PC-3 (cell line): Measurements from ENCODE around the gene LYRM1. TPM values are rescaled to one million over a fixed set of nuclear protein-coding genes. Genes with fewer than 3 reads are reported as not detected.

ENCODE experiments used
- ATAC-seq: fragments of 200-7000 bp; cut with Tn5 transposase; 2 replicates; pipeline ENCODE4 v1.9.1; 2020; ENCODE audit warnings: mild to moderate bottlenecking, moderate library complexity
- BruUV-seq: library from RNA; stranded (reverse); fragments of 400-500 nt; replicated peaks from 2 replicates; lab custom pipeline; 2021; lab: Mats Ljungman, UMichigan
- CTCF ChIA-PET: fragments of 300-600 bp; sonication (Branson Sonifier 250); formaldehyde crosslinking; loops from one replicate; lab custom pipeline; 2022; ENCODE audit warnings: antibody characterized with exemption; lab: Charles Lee
- POLR2A ChIA-PET: fragments of 300-600 bp; sonication (Branson Sonifier 250); formaldehyde crosslinking; loops from one replicate; lab custom pipeline; 2022; ENCODE audit warnings: antibody characterized with exemption; ENCODE audit not compliant: unreplicated experiment; lab: Charles Lee
- DNase-seq: peaks from one replicate; pipeline ENCODE4 v3.0.0-alpha.2; 2015
- H2AFZ ChIP-seq: fragments of 300-600 bp; sonication (generic); 2 replicates; pipeline ENCODE4 v1.6.0; 2016; ENCODE audit warnings: antibody characterized with exemption, low read length
- H3F3A ChIP-seq: fragments of 300-600 bp; sonication (generic); one replicate; pipeline ENCODE4 v1.6.0; 2017; ENCODE audit warnings: antibody characterized with exemption, low read length, control low read depth, mild to moderate bottlenecking; ENCODE audit not compliant: unreplicated experiment
- H3K27ac ChIP-seq: fragments of 300-600 bp; sonication (generic); 2 replicates; pipeline ENCODE4 v1.5.1; 2016; ENCODE audit warnings: mild to moderate bottlenecking, low read length
- H3K27me3 ChIP-seq: fragments of 300-600 bp; sonication (generic); 2 replicates; pipeline ENCODE4 v1.6.1; 2016; ENCODE audit warnings: low read length, mixed read lengths
- H3K36me3 ChIP-seq: fragments of 300-600 bp; sonication (generic); 2 replicates; pipeline ENCODE4 v1.6.1; 2016; ENCODE audit warnings: low read depth, mixed run types, low read length, mixed read lengths
- H3K4me1 ChIP-seq: fragments of 300-600 bp; sonication (generic); 2 replicates; pipeline ENCODE4 v1.5.1; 2016; ENCODE audit warnings: low read length; ENCODE audit not compliant: insufficient read depth
- H3K4me2 ChIP-seq: fragments of 300-600 bp; sonication (generic); 2 replicates; pipeline ENCODE4 v1.6.0; 2016; ENCODE audit warnings: low read length
- H3K4me3 ChIP-seq: fragments of 300-600 bp; sonication (generic); 2 replicates; pipeline ENCODE4 v1.5.1; 2016; ENCODE audit warnings: mild to moderate bottlenecking, low read length, mixed read lengths
- H3K79me2 ChIP-seq: fragments of 300-600 bp; sonication (generic); 2 replicates; pipeline ENCODE4 v1.6.1; 2017; ENCODE audit warnings: low read length, mixed read lengths
- H3K9ac ChIP-seq: fragments of 300-600 bp; sonication (generic); 2 replicates; pipeline ENCODE4 v1.6.0; 2016; ENCODE audit warnings: mild to moderate bottlenecking, low read length
- H3K9me2 ChIP-seq: fragments of 300-600 bp; sonication (generic); replicated peaks from 2 replicates; pipeline ENCODE4 v1.6.1; 2016; ENCODE audit warnings: mixed run types, low read length, mixed read lengths
- H3K9me3 ChIP-seq: fragments of 300-600 bp; sonication (generic); 2 replicates; pipeline ENCODE4 v1.6.1; 2016; ENCODE audit warnings: low read length, mixed read lengths
- H4K20me1 ChIP-seq: fragments of 300-600 bp; sonication (generic); 2 replicates; pipeline ENCODE4 v1.6.1; 2016; ENCODE audit warnings: low read length, mixed read lengths
- EZH2 ChIP-seq: fragments of 300-600 bp; sonication (generic); IDR thresholded peaks from one replicate; pipeline ENCODE4 v1.6.1; 2017; ENCODE audit warnings: antibody characterized with exemption, mild to moderate bottlenecking, low read length; ENCODE audit not compliant: unreplicated experiment
- EZH2phosphoT487 ChIP-seq: fragments of 300-600 bp; sonication (generic); IDR thresholded peaks from 2 replicates; pipeline ENCODE4 v1.6.1; 2018; ENCODE audit warnings: mild to moderate bottlenecking, antibody characterized with exemption, low read length, borderline replicate concordance
- intact Hi-C: fragments of 100-400 bp; cut with micrococcal nuclease; formaldehyde crosslinking; loops from 2 replicates; pipeline ENCODE4 v1.9.0; 2023
- total RNA-seq: library from RNA; depleted of rRNA; stranded (reverse); fragments of >200 nt; gene quantifications from 2 replicates; pipeline ENCODE4 v1.2.3, GENCODE V29; 2014
- TF ChIP-seq, protein P1 (sequence below): fragments of 300-600 bp; sonication (generic); conservative IDR thresholded peaks from 2 replicates; pipeline ENCODE4 v1.5.1; 2017; ENCODE audit warnings: antibody characterized with exemption, low read depth, mild to moderate bottlenecking, low read length

LYRM1 gene
- total RNA-seq, 1 experiment from 2014 or later, result 35.1 TPM

DNA sequence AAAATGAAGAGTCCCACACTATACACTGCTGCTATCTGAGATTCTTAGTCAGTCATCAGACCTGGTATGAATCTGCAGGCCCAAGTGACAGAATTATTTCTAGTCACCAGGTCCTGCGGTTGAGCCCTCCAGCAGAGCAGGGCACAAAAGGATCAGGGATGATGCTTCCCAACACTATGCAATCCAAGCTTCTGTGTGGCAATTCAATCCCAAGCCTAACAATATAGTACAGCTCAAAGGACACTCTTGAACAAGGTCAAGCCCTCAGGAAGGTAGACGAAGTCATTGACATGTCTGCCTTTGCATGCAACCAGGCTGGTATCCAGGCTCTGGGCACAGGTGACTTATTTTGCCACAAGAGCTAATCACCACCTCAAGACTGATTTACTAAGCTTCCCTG, 6.2 kb upstream of the LYRM1 start:
- Histone ChIP-seq H3K36me3 (peaks cover 22% of the 10 kb centered on the region), H3K4me1 (peaks cover 22% of the 10 kb centered on the region), H2AFZ (no peak overlapping the region), H3K27me3 (no peaks in the 10 kb centered on the region), H4K20me1 (peaks cover 15% of the 10 kb centered on the region; the same call in 1 of the 2 replicates), H3K79me2 (peaks cover 94% of the 10 kb centered on the region), H3K9me3 (no peaks in the 10 kb centered on the region), H3K27ac (no peak overlapping the region), H3F3A (no peaks in the 10 kb centered on the region), H3K4me3 (no peak overlapping the region), H3K9me2 (no peaks in the 10 kb centered on the region), H3K9ac (no peak overlapping the region), H3K4me2 (no peak overlapping the region)
- TF ChIP-seq, protein P1, sequence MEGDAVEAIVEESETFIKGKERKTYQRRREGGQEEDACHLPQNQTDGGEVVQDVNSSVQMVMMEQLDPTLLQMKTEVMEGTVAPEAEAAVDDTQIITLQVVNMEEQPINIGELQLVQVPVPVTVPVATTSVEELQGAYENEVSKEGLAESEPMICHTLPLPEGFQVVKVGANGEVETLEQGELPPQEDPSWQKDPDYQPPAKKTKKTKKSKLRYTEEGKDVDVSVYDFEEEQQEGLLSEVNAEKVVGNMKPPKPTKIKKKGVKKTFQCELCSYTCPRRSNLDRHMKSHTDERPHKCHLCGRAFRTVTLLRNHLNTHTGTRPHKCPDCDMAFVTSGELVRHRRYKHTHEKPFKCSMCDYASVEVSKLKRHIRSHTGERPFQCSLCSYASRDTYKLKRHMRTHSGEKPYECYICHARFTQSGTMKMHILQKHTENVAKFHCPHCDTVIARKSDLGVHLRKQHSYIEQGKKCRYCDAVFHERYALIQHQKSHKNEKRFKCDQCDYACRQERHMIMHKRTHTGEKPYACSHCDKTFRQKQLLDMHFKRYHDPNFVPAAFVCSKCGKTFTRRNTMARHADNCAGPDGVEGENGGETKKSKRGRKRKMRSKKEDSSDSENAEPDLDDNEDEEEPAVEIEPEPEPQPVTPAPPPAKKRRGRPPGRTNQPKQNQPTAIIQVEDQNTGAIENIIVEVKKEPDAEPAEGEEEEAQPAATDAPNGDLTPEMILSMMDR, result no peak
- TF ChIP-seq EZH2 (no peak), EZH2phosphoT487 (no peak)
- ChIA-PET POLR2A (no interaction called here), CTCF (no interaction called here)
- intact Hi-C loops, result no loop called here
- ATAC-seq (no peak), DNase-seq (no peak)
- BruUV-seq, result no TSS peak

- no peak overlapping the region for H3K9ac ChIP-seq
- TF ChIP-seq EZH2, result no peak
- TF ChIP-seq EZH2phosphoT487, result no peak
- TF ChIP-seq, protein P1, result no peak
- no peaks in the 10 kb centered on the region for H3K9me3 ChIP-seq
- H4K20me1 ChIP-seq, result peaks cover 15% of the 10 kb centered on the region; the same call in 1 of the 2 replicates
- peaks cover 35% of the 10 kb centered on the region for H3K4me1 ChIP-seq
- no TSS peak for BruUV-seq
- intact Hi-C loops, result no loop called here
- POLR2A ChIA-PET, result no interaction called here
- CTCF ChIA-PET, result no interaction called here
- peak overlapping the region; percentile 96; the same call in 1 of the 2 replicates for H3K4me3 ChIP-seq
- H3K36me3 ChIP-seq, result peaks cover 22% of the 10 kb centered on the region
- no peak overlapping the region for H2AFZ ChIP-seq
- ATAC-seq (no peak), DNase-seq (peak; percentile 20)
- H3K4me2 ChIP-seq, result peak overlapping the region; percentile 95
- no peak overlapping the region for H3K27ac ChIP-seq
- H3K79me2 ChIP-seq, result peaks cover 96% of the 10 kb centered on the region
- H3K9me2 ChIP-seq, result no peaks in the 10 kb centered on the region
- H3F3A ChIP-seq, result no peaks in the 10 kb centered on the region
- no peaks in the 10 kb centered on the region for H3K27me3 ChIP-seq
These were observed 3.2 kb upstream of the LYRM1 start for GRCh38 chr16:20897253-20897897.

DNA sequence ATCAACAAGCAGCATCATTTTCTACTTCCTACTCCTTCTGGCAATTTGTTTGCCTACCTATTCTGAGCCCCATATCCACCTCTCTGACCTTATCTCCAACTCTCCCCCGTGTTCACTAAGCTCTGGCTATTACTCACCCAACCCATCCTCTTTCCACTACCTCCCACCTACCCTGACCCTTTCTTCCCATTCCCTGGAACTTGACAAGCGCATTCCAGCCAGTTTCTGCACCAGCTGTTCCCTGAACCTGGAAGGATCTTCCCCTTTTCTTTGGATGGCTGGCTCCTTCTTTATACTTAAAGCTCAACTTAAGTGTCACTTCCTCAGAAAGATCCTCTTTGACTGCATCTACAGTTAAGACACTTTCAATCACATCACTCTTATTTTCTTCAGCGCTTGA, 2.6 kb upstream of the LYRM1 start:
- Histone ChIP-seq H3K9me2 (no peaks in the 10 kb centered on the region), H3K9me3 (no peaks in the 10 kb centered on the region), H3K27ac (no peak overlapping the region), H3K4me2 (peak overlapping the region; percentile 95), H3K27me3 (no peaks in the 10 kb centered on the region), H3K9ac (no peak overlapping the region), H3K36me3 (peaks cover 22% of the 10 kb centered on the region), H3F3A (no peaks in the 10 kb centered on the region), H3K79me2 (peaks cover 96% of the 10 kb centered on the region), H3K4me3 (peak overlapping the region; percentile 96; the same call in 1 of the 2 replicates), H4K20me1 (peaks cover 15% of the 10 kb centered on the region; the same call in 1 of the 2 replicates), H2AFZ (no peak overlapping the region), H3K4me1 (peaks cover 40% of the 10 kb centered on the region)
- intact Hi-C loops, result no loop called here
- CTCF ChIA-PET, result no interaction called here
- DNase-seq, result no peak
- POLR2A ChIA-PET, result no interaction called here
- no TSS peak for BruUV-seq
- ATAC-seq, result no peak
- TF ChIP-seq, protein P1, result no peak
- TF ChIP-seq EZH2, result no peak
- no peak for TF ChIP-seq EZH2phosphoT487
